WTC11 (cell line): ENCODE measurements around the gene AIFM1.

Experiments used
- CREB1 ChIP-seq: sonication (generic); formaldehyde crosslinking; IDR thresholded peaks from 2 replicates; pipeline ENCODE4 v1.8.0; 2023; ENCODE audit warnings: mild to moderate bottlenecking, missing genetic modification reagents
- ERG ChIP-seq: fragments of 250-450 bp; sonication (Bioruptor Pico); IDR thresholded peaks from 2 replicates; pipeline ENCODE4 v1.8.0; 2021; ENCODE audit warnings: mild to moderate bottlenecking
- ETV6 ChIP-seq: sonication (generic); formaldehyde crosslinking; IDR thresholded peaks from 2 replicates; pipeline ENCODE4 v1.8.1; 2022; ENCODE audit warnings: mild to moderate bottlenecking, missing genetic modification reagents
- GRHL2 ChIP-seq: fragments of 250-450 bp; sonication (Bioruptor Pico); IDR thresholded peaks from 2 replicates; pipeline ENCODE4 v1.8.0; 2022; ENCODE audit warnings: mild to moderate bottlenecking, moderate library complexity; ENCODE audit not compliant: insufficient replicate concordance, severe bottlenecking
- JUN ChIP-seq: sonication (generic); formaldehyde crosslinking; IDR thresholded peaks from 2 replicates; pipeline ENCODE4 v1.8.0; 2023; ENCODE audit warnings: mild to moderate bottlenecking, missing genetic modification reagents
- USF1 ChIP-seq: sonication (generic); formaldehyde crosslinking; IDR thresholded peaks from 2 replicates; pipeline ENCODE4 v1.8.0; 2022; ENCODE audit warnings: mild to moderate bottlenecking, missing genetic modification reagents
- USF2 ChIP-seq: sonication (generic); formaldehyde crosslinking; IDR thresholded peaks from 2 replicates; pipeline ENCODE4 v1.8.1; 2023; ENCODE audit warnings: mild to moderate bottlenecking, missing genetic modification reagents, moderate library complexity
- TF ChIP-seq, protein P1 (sequence below): sonication (generic); formaldehyde crosslinking; IDR thresholded peaks from 2 replicates; pipeline ENCODE4 v1.8.0; 2022; ENCODE audit warnings: mild to moderate bottlenecking, missing genetic modification reagents
- TF ChIP-seq, protein P2 (sequence below): sonication (generic); formaldehyde crosslinking; IDR thresholded peaks from 2 replicates; pipeline ENCODE4 v1.8.1; 2022; ENCODE audit warnings: mild to moderate bottlenecking, moderate library complexity, missing genetic modification reagents
- TF ChIP-seq, protein P3 (sequence below): sonication (generic); formaldehyde crosslinking; IDR thresholded peaks from 2 replicates; pipeline ENCODE4 v1.8.1; 2023; ENCODE audit warnings: mild to moderate bottlenecking, missing genetic modification reagents
- TF ChIP-seq, protein P4 (sequence below): fragments of 200-600 bp; IDR thresholded peaks from 2 replicates; pipeline ENCODE4 v1.8.0; 2022; ENCODE audit warnings: antibody characterized with exemption

- no peak for TF ChIP-seq CREB1
- TF ChIP-seq, protein P1, sequence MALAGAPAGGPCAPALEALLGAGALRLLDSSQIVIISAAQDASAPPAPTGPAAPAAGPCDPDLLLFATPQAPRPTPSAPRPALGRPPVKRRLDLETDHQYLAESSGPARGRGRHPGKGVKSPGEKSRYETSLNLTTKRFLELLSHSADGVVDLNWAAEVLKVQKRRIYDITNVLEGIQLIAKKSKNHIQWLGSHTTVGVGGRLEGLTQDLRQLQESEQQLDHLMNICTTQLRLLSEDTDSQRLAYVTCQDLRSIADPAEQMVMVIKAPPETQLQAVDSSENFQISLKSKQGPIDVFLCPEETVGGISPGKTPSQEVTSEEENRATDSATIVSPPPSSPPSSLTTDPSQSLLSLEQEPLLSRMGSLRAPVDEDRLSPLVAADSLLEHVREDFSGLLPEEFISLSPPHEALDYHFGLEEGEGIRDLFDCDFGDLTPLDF (CRISPR knock-in tag): no peak
- TF ChIP-seq, protein P2, sequence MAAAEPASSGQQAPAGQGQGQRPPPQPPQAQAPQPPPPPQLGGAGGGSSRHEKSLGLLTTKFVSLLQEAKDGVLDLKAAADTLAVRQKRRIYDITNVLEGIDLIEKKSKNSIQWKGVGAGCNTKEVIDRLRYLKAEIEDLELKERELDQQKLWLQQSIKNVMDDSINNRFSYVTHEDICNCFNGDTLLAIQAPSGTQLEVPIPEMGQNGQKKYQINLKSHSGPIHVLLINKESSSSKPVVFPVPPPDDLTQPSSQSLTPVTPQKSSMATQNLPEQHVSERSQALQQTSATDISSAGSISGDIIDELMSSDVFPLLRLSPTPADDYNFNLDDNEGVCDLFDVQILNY (CRISPR knock-in tag): no peak
- TF ChIP-seq, protein P3, sequence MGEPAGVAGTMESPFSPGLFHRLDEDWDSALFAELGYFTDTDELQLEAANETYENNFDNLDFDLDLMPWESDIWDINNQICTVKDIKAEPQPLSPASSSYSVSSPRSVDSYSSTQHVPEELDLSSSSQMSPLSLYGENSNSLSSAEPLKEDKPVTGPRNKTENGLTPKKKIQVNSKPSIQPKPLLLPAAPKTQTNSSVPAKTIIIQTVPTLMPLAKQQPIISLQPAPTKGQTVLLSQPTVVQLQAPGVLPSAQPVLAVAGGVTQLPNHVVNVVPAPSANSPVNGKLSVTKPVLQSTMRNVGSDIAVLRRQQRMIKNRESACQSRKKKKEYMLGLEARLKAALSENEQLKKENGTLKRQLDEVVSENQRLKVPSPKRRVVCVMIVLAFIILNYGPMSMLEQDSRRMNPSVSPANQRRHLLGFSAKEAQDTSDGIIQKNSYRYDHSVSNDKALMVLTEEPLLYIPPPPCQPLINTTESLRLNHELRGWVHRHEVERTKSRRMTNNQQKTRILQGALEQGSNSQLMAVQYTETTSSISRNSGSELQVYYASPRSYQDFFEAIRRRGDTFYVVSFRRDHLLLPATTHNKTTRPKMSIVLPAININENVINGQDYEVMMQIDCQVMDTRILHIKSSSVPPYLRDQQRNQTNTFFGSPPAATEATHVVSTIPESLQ: no peak
- no peak for TF ChIP-seq JUN (CRISPR knock-in tag)
- TF ChIP-seq, protein P4, sequence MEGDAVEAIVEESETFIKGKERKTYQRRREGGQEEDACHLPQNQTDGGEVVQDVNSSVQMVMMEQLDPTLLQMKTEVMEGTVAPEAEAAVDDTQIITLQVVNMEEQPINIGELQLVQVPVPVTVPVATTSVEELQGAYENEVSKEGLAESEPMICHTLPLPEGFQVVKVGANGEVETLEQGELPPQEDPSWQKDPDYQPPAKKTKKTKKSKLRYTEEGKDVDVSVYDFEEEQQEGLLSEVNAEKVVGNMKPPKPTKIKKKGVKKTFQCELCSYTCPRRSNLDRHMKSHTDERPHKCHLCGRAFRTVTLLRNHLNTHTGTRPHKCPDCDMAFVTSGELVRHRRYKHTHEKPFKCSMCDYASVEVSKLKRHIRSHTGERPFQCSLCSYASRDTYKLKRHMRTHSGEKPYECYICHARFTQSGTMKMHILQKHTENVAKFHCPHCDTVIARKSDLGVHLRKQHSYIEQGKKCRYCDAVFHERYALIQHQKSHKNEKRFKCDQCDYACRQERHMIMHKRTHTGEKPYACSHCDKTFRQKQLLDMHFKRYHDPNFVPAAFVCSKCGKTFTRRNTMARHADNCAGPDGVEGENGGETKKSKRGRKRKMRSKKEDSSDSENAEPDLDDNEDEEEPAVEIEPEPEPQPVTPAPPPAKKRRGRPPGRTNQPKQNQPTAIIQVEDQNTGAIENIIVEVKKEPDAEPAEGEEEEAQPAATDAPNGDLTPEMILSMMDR: no peak
- TF ChIP-seq USF1: no peak
- TF ChIP-seq ETV6: no peak
- no peak for TF ChIP-seq GRHL2 (CRISPR knock-in tag)
- TF ChIP-seq ERG (CRISPR knock-in tag): no peak
- TF ChIP-seq USF2: no peak
These were observed 72.4 kb downstream of the AIFM1 start for GRCh38 chrX:130093271-130093670.
